GM23338 (cell line): ENCODE results near the gene ATP10A. TPM values are rescaled to one million over a fixed set of nuclear protein-coding genes. Genes with fewer than 3 reads are reported as not detected.

Experiments used
- ATAC-seq: fragments of 200-7000 bp; cut with Tn5 transposase; 3 replicates; pipeline ENCODE4 v1.9.1; 2020
- DNase-seq: peaks from one replicate; pipeline ENCODE4 v3.0.0-alpha.2; 2015; ENCODE audit warnings: low spot score
- H2AFZ ChIP-seq: fragments of 200-600 bp; sonication (generic); 2 replicates; pipeline ENCODE4 v1.8.0; 2016; ENCODE audit warnings: antibody characterized with exemption, mild to moderate bottlenecking, moderate library complexity
- H3F3A ChIP-seq: fragments of 200-600 bp; sonication (generic); replicated peaks from 2 replicates; pipeline ENCODE4 v1.8.0; 2017; ENCODE audit warnings: antibody characterized with exemption, mixed run types, low read depth
- H3K27ac ChIP-seq: fragments of 200-600 bp; sonication (generic); 2 replicates; pipeline ENCODE4 v1.6.1; 2016; ENCODE audit warnings: low read depth
- H3K27me3 ChIP-seq: fragments of 200-600 bp; sonication (generic); 2 replicates; pipeline ENCODE4 v1.8.0; 2016; ENCODE audit warnings: mild to moderate bottlenecking, mixed run types, moderate library complexity; ENCODE audit not compliant: insufficient read depth
- H3K36me3 ChIP-seq: fragments of 200-600 bp; sonication (generic); 2 replicates; pipeline ENCODE4 v1.8.0; 2016; ENCODE audit warnings: mild to moderate bottlenecking; ENCODE audit not compliant: insufficient read depth
- H3K4me1 ChIP-seq: fragments of 200-600 bp; sonication (generic); 2 replicates; pipeline ENCODE4 v1.8.0; 2016; ENCODE audit warnings: mild to moderate bottlenecking, moderate library complexity; ENCODE audit not compliant: insufficient read depth
- H3K4me2 ChIP-seq: fragments of 200-600 bp; sonication (generic); 2 replicates; pipeline ENCODE4 v1.7.1; 2017; ENCODE audit warnings: mixed run types
- H3K4me3 ChIP-seq: fragments of 200-600 bp; sonication (generic); 2 replicates; pipeline ENCODE4 v1.6.1; 2016; ENCODE audit warnings: mixed run types
- H3K79me2 ChIP-seq: fragments of 200-600 bp; sonication (generic); replicated peaks from 2 replicates; pipeline ENCODE4 v1.8.0; 2017; ENCODE audit warnings: mild to moderate bottlenecking; ENCODE audit not compliant: insufficient read depth
- H3K9me2 ChIP-seq: fragments of 200-600 bp; sonication (generic); 2 replicates; pipeline ENCODE4 v1.8.0; 2017; ENCODE audit not compliant: insufficient read depth
- H4K20me1 ChIP-seq: fragments of 200-600 bp; sonication (generic); replicated peaks from 2 replicates; pipeline ENCODE4 v1.8.0; 2017; ENCODE audit warnings: mild to moderate bottlenecking; ENCODE audit not compliant: insufficient read depth
- H3K27ac Mint-ChIP-seq: 2 replicates; pipeline ENCODE4 v1.8.0; 2020; ENCODE audit warnings: inconsistent platforms, mild to moderate bottlenecking, moderate library complexity, mixed read lengths
- H3K27me3 Mint-ChIP-seq: 3 replicates; pipeline ENCODE4 v1.8.0; 2022; ENCODE audit warnings: low read depth, mild to moderate bottlenecking, moderate library complexity, mixed read lengths, inconsistent platforms; ENCODE audit not compliant: insufficient read depth, poor library complexity
- H3K36me3 Mint-ChIP-seq: 3 replicates; pipeline ENCODE4 v1.8.0; 2021; ENCODE audit warnings: low read depth, mild to moderate bottlenecking, inconsistent platforms, moderate library complexity, mixed read lengths
- H3K4me1 Mint-ChIP-seq: 3 replicates; pipeline ENCODE4 v1.8.0; 2020; ENCODE audit warnings: mild to moderate bottlenecking, inconsistent platforms, mixed read lengths
- H3K4me3 Mint-ChIP-seq: 3 replicates; pipeline ENCODE4 v1.8.0; 2021; ENCODE audit warnings: moderate library complexity, mild to moderate bottlenecking, inconsistent platforms, mixed read lengths
- H3K9me3 Mint-ChIP-seq: 3 replicates; pipeline ENCODE4 v1.8.0; 2020; ENCODE audit warnings: moderate library complexity, mild to moderate bottlenecking, inconsistent platforms, mixed read lengths
- CREB1 ChIP-seq: fragments of 250-450 bp; sonication (Bioruptor Pico); IDR thresholded peaks from 2 replicates; pipeline ENCODE4 v1.5.0; 2020; ENCODE audit warnings: low read depth, mild to moderate bottlenecking, moderate library complexity
- CTCF ChIP-seq, 2 experiments: fragments of 200-600 bp in 1 of 2; sonication (generic) in 1 of 2; conservative IDR thresholded peaks; 2 replicates each; pipeline versions ENCODE4 v1.5.1 to v1.6.1; 2016 to 2017; ENCODE audit warnings: antibody characterized with exemption in 2 of 2, low read depth in 2 of 2, mild to moderate bottlenecking in 2 of 2, moderate library complexity in 1 of 2
- ETS1 ChIP-seq: IDR thresholded peaks from 2 replicates; pipeline ENCODE4 v1.6.1; 2016; ENCODE audit warnings: antibody characterized with exemption
- EZH2 ChIP-seq: fragments of 200-600 bp; sonication (generic); IDR thresholded peaks from one replicate; pipeline ENCODE4 v1.8.0; 2017; ENCODE audit warnings: antibody characterized with exemption, mild to moderate bottlenecking, low read depth; ENCODE audit not compliant: unreplicated experiment
- EZH2phosphoT487 ChIP-seq: fragments of 200-600 bp; sonication (generic); IDR thresholded peaks from one replicate; pipeline ENCODE4 v1.8.1; 2018; ENCODE audit warnings: antibody characterized with exemption; ENCODE audit not compliant: unreplicated experiment
- JUNB ChIP-seq: IDR thresholded peaks from one replicate; pipeline ENCODE4 v1.6.1; 2016; ENCODE audit warnings: antibody characterized with exemption; ENCODE audit not compliant: unreplicated experiment
- NANOG ChIP-seq: IDR thresholded peaks from 2 replicates; pipeline ENCODE4 v1.6.1; 2016; ENCODE audit warnings: antibody characterized with exemption, borderline replicate concordance
- POLR2AphosphoS5 ChIP-seq: IDR thresholded peaks from 2 replicates; pipeline ENCODE4 v1.6.1; 2016; ENCODE audit warnings: antibody characterized with exemption, low read depth
- REST ChIP-seq: IDR thresholded peaks from one replicate; pipeline ENCODE4 v1.6.1; 2018; ENCODE audit warnings: antibody characterized with exemption; ENCODE audit not compliant: unreplicated experiment
- STAT1 ChIP-seq: IDR thresholded peaks from one replicate; pipeline ENCODE4 v1.6.1; 2016; ENCODE audit warnings: antibody characterized with exemption; ENCODE audit not compliant: unreplicated experiment
- ZNF114 ChIP-seq: fragments of 250-450 bp; sonication (Bioruptor Pico); IDR thresholded peaks from 2 replicates; pipeline ENCODE4 v1.5.0; 2020; ENCODE audit warnings: mild to moderate bottlenecking, moderate library complexity
- ZNF331 ChIP-seq: fragments of 250-450 bp; sonication (Bioruptor Pico); IDR thresholded peaks from 2 replicates; pipeline ENCODE4 v1.5.0; 2020; ENCODE audit warnings: low read depth, mild to moderate bottlenecking, moderate library complexity
- ZNF462 ChIP-seq: fragments of 250-450 bp; sonication (Bioruptor Pico); IDR thresholded peaks from 2 replicates; pipeline ENCODE4 v1.5.0; 2020; ENCODE audit warnings: mild to moderate bottlenecking, moderate library complexity
- polyA plus RNA-seq: library from polyadenylated mRNA; unstranded; fragments of >200 nt; fragmentation: Nextera tagmentation; extraction: Ambion mirVana; gene quantifications from 2 replicates; pipeline ENCODE4 v1.2.1, GENCODE V29; 2016
- total RNA-seq: library from RNA; depleted of rRNA; stranded (reverse); fragments of >200 nt; shearing (Covaris generic); gene quantifications from 2 replicates; pipeline ENCODE4 v1.2.3, GENCODE V29; 2014

ATP10A gene
- total and polyA plus RNA-seq, 2 experiments from 2014 or later, result 0.36 to 5.6 TPM

- TF ChIP-seq REST (no peak), ZNF331 (CRISPR knock-in tag) (no peak), ETS1 (no peak), EZH2phosphoT487 (no peak), CTCF (conservative IDR thresholded peaks at IDR 0.05; ENCODE audit: low read depth in 2 of 2) (no peak), EZH2 (no peak), JUNB (no peak), CREB1 (CRISPR knock-in tag) (no peak), ZNF114 (CRISPR knock-in tag) (no peak), STAT1 (no peak), ZNF462 (CRISPR knock-in tag) (no peak), NANOG (no peak), POLR2AphosphoS5 (no peak)
- H3K36me3 ChIP-seq, result no peaks in the 10 kb centered on the region
- H2AFZ ChIP-seq, result no peak overlapping the region
- H3K4me2 ChIP-seq, result no peak overlapping the region
- H4K20me1 ChIP-seq, result no peaks in the 10 kb centered on the region
- no peak overlapping the region for H3K27ac ChIP-seq
- no peaks in the 10 kb centered on the region for H3K9me2 ChIP-seq
- H3K4me3 Mint-ChIP-seq, result no peak overlapping the region; the same call in 2 of the 3 replicates
- H3K9me3 Mint-ChIP-seq, result peaks cover 11% of the 10 kb centered on the region
- no peak for ATAC-seq
- peaks cover 8% of the 10 kb centered on the region for H3K27me3 Mint-ChIP-seq
- H3K79me2 ChIP-seq, result no peaks in the 10 kb centered on the region
- no peak overlapping the region; the same call in 1 of the 2 replicates for H3K27ac Mint-ChIP-seq
- peaks cover 13% of the 10 kb centered on the region for H3K36me3 Mint-ChIP-seq
- peaks cover 26% of the 10 kb centered on the region for H3K4me1 Mint-ChIP-seq
- H3K27me3 ChIP-seq, result no peaks in the 10 kb centered on the region
- H3K4me3 ChIP-seq, result no peak overlapping the region
- DNase-seq, result no peak
- no peaks in the 10 kb centered on the region for H3F3A ChIP-seq
- no peaks in the 10 kb centered on the region; the same call in 1 of the 2 replicates for H3K4me1 ChIP-seq
Measured at GRCh38 chr15:25679964-25680685, 183.0 kb downstream of the ATP10A start.
